ENCODE data around the gene MALRD1.

DNA sequence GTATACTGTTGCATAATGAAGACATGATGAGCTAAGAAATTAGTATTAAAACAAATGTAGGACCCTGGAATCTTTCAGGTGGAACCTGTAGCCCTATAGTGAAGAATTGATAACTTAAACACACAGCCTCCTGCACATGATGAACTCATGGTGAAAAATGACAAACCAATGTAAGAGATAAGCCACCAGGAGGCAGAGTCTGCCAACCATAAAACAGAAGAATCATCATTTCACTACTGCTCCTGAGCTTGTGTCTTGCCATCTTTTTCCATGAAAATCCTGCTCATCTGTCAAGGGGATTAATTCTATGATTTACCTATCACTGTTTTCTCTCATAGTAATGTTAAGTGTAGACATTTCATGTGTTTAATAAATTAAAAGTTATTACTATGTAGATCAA, 363.9 kb downstream of the MALRD1 start:
- TF ChIP-seq, protein P1, sequence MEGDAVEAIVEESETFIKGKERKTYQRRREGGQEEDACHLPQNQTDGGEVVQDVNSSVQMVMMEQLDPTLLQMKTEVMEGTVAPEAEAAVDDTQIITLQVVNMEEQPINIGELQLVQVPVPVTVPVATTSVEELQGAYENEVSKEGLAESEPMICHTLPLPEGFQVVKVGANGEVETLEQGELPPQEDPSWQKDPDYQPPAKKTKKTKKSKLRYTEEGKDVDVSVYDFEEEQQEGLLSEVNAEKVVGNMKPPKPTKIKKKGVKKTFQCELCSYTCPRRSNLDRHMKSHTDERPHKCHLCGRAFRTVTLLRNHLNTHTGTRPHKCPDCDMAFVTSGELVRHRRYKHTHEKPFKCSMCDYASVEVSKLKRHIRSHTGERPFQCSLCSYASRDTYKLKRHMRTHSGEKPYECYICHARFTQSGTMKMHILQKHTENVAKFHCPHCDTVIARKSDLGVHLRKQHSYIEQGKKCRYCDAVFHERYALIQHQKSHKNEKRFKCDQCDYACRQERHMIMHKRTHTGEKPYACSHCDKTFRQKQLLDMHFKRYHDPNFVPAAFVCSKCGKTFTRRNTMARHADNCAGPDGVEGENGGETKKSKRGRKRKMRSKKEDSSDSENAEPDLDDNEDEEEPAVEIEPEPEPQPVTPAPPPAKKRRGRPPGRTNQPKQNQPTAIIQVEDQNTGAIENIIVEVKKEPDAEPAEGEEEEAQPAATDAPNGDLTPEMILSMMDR (IDR thresholded peaks at IDR 0.05): peak in 3 of 4 experiments; percentile 16 to 39 (median 21)
- TF ChIP-seq POLR2A (IDR thresholded peaks at IDR 0.05): no peak

Measured in uterus (tissue), 2 donors.